Naive thymus-derived CD4-positive, alpha-beta T cell (primary cell): ENCODE data around the gene TOPBP1. TPM values are rescaled to one million over a fixed set of nuclear protein-coding genes. Genes with fewer than 3 reads are reported as not detected.
"Not testable (repeated sequence)": the region's sequence is repeated elsewhere in the genome, so short reads cannot be mapped to it uniquely, and the experiment has no call there.

Source experiments
- ATAC-seq: fragments of 150-1000 bp; cut with Tn5 transposase; 2 replicates; pipeline ENCODE4 v1.10.0; 2021; ENCODE audit warnings: mild to moderate bottlenecking, moderate library complexity
- CTCF ChIA-PET: fragments of 350-600 bp; sonication (Branson Sonifier 250); formaldehyde crosslinking; loops from one replicate; lab custom pipeline; 2021; ENCODE audit warnings: antibody characterized with exemption; lab: Charles Lee
- POLR2A ChIA-PET: fragments of 350-600 bp; sonication (Branson Sonifier 250); formaldehyde crosslinking; loops from one replicate; lab custom pipeline; 2021; ENCODE audit warnings: antibody characterized with exemption, inconsistent platforms; lab: Charles Lee
- DNase-seq, 9 donors: peaks; one replicate each; pipeline versions ENCODE4 v3.0.0 to v3.0.0-alpha.2; 2020 to 2022; ENCODE audit warnings: mixed read lengths in 1 of 9
- H3K27ac ChIP-seq: one replicate; pipeline ENCODE4 v1.7.0; 2013; ENCODE audit warnings: mild to moderate bottlenecking, low read depth, low read length, moderate library complexity
- H3K27me3 ChIP-seq, 2 donors: one replicate each; pipeline ENCODE4 v1.7.0; 2013; ENCODE audit warnings: low read length in 2 of 2, mild to moderate bottlenecking in 2 of 2, moderate library complexity in 2 of 2; ENCODE audit not compliant: control insufficient read depth in 2 of 2, insufficient read depth in 2 of 2
- H3K36me3 ChIP-seq, 3 experiments: 1 replicate in 2 of 3; 2 replicates in 1 of 3; pipeline ENCODE4 v1.7.0; 2013; ENCODE audit warnings: low read length in 3 of 3, mild to moderate bottlenecking in 3 of 3, moderate library complexity in 1 of 3; ENCODE audit not compliant: insufficient read depth in 3 of 3, control insufficient read depth in 2 of 3
- H3K4me1 ChIP-seq, 2 donors: one replicate each; pipeline ENCODE4 v1.7.0; 2013; ENCODE audit warnings: low read length in 2 of 2, mild to moderate bottlenecking in 2 of 2, moderate library complexity in 1 of 2; ENCODE audit not compliant: control insufficient read depth in 2 of 2, insufficient read depth in 2 of 2
- H3K4me3 ChIP-seq: 2 replicates; pipeline ENCODE4 v1.7.0; 2013; ENCODE audit warnings: mild to moderate bottlenecking, low read length
- H3K9me3 ChIP-seq, 3 experiments: 1 replicate in 2 of 3; 2 replicates in 1 of 3; pipeline ENCODE4 v1.7.0; 2013; ENCODE audit warnings: low read length in 3 of 3; ENCODE audit not compliant: control insufficient read depth in 2 of 3
- H3K27ac Mint-ChIP-seq, 9 donors: one replicate each; pipeline ENCODE4 v1.8.0; 2020 to 2022; ENCODE audit warnings: mixed read lengths in 9 of 9, mild to moderate bottlenecking in 8 of 9, moderate library complexity in 5 of 9, inconsistent platforms in 2 of 9
- H3K27me3 Mint-ChIP-seq, 5 donors: one replicate each; pipeline ENCODE4 v1.8.0; 2021 to 2022; ENCODE audit warnings: mixed read lengths in 5 of 5, mild to moderate bottlenecking in 1 of 5
- H3K36me3 Mint-ChIP-seq, 5 donors: one replicate each; pipeline ENCODE4 v1.8.0; 2020 to 2022; ENCODE audit warnings: mixed read lengths in 5 of 5, mild to moderate bottlenecking in 3 of 5, inconsistent platforms in 1 of 5
- H3K4me1 Mint-ChIP-seq, 7 donors: one replicate each; pipeline ENCODE4 v1.8.0; 2020 to 2022; ENCODE audit warnings: mixed read lengths in 7 of 7, mild to moderate bottlenecking in 3 of 7, inconsistent platforms in 1 of 7
- H3K4me3 Mint-ChIP-seq, 10 donors: one replicate each; pipeline ENCODE4 v1.8.0; 2020 to 2022; ENCODE audit warnings: mild to moderate bottlenecking in 10 of 10, mixed read lengths in 10 of 10, moderate library complexity in 6 of 10, inconsistent platforms in 2 of 10
- H3K9me3 Mint-ChIP-seq, 11 donors: one replicate each; pipeline ENCODE4 v1.8.0; 2020 to 2022; ENCODE audit warnings: mixed read lengths in 11 of 11, mild to moderate bottlenecking in 4 of 11, inconsistent platforms in 1 of 11, moderate library complexity in 1 of 11
- intact Hi-C, 2 donors: fragments of 100-400 bp; cut with micrococcal nuclease; formaldehyde crosslinking; loops; one replicate each; pipeline ENCODE4 v1.15.1; 2023
- polyA plus RNA-seq, 2 donors: library from polyadenylated mRNA; unstranded; fragments of 300-500 nt; fragmentation: Illumina TruSeq; gene quantifications; one replicate each; pipeline ENCODE4 v1.2.3, GENCODE V29; 2021
- total RNA-seq, 6 experiments: library from RNA in 5 of 6; stranded (reverse) in 5 of 6; gene quantifications; 1 replicate in 5 of 6; 2 replicates in 1 of 6; pipeline ENCODE4 v1.2.3 and lab custom pipeline; 2021 to 2026

Gene TOPBP1
- total and polyA plus RNA-seq, 7 experiments from 2014 or later = 5.2 to 73.8 (median 28.7) TPM

- Mint-ChIP-seq H3K9me3 (peaks cover 0 to 6% (median 0%) of the 10 kb centered on the region in 11 donors), H3K27ac (no peak overlapping the region), H3K27me3 (no peaks in the 10 kb centered on the region), H3K36me3 (no peaks in the 10 kb centered on the region), H3K4me1 (no peaks in the 10 kb centered on the region), H3K4me3 (no peak overlapping the region)
- H3K27ac ChIP-seq = no peak overlapping the region
- intact Hi-C loops = no loop called here
- no peak for ATAC-seq
- H3K4me3 ChIP-seq = no peak overlapping the region
- CTCF ChIA-PET = no interaction called here
- POLR2A ChIA-PET = no interaction called here
- H3K4me1 ChIP-seq = no peaks in the 10 kb centered on the region
- no peaks in the 10 kb centered on the region for H3K36me3 ChIP-seq
- H3K27me3 ChIP-seq = no peaks in the 10 kb centered on the region
- no peak for DNase-seq
- no peaks in the 10 kb centered on the region for H3K9me3 ChIP-seq
These were observed 32.1 kb upstream of the TOPBP1 start for GRCh38 chr3:133693821-133694220.

GRCh38 chr3:133692759-133693158 lies 31.0 kb upstream of the TOPBP1 start:
- no peak for DNase-seq
- intact Hi-C loops = no loop called here
- ChIA-PET POLR2A (no interaction called here), CTCF (no interaction called here)
- Histone ChIP-seq H3K36me3 (no peaks in the 10 kb centered on the region), H3K27me3 (no peaks in the 10 kb centered on the region), H3K4me3 (no peak overlapping the region), H3K27ac (no peak overlapping the region), H3K9me3 (no peaks in the 10 kb centered on the region), H3K4me1 (no peaks in the 10 kb centered on the region)
- no peaks in the 10 kb centered on the region for H3K4me1 Mint-ChIP-seq
- H3K36me3 Mint-ChIP-seq = no peaks in the 10 kb centered on the region
- no peak for ATAC-seq
- H3K27ac Mint-ChIP-seq = no peak overlapping the region
- peaks cover 0 to 5% (median 0%) of the 10 kb centered on the region in 5 donors for H3K27me3 Mint-ChIP-seq
- H3K9me3 Mint-ChIP-seq = peaks cover 0 to under 1% (median 0%) of the 10 kb centered on the region in 11 donors
- H3K4me3 Mint-ChIP-seq = no peak overlapping the region

GRCh38 chr3:133691273-133692107 lies 29.7 kb upstream of the TOPBP1 start:
- Mint-ChIP-seq H3K36me3 (no peaks in the 10 kb centered on the region), H3K27me3 (peaks cover 0 to 6% (median 0%) of the 10 kb centered on the region in 5 donors), H3K27ac (no peak overlapping the region), H3K4me1 (no peaks in the 10 kb centered on the region), H3K4me3 (no peak overlapping the region), H3K9me3 (peaks cover 0 to 4% (median 0%) of the 10 kb centered on the region in 11 donors)
- POLR2A ChIA-PET = no interaction called here
- H3K27ac ChIP-seq = no peak overlapping the region
- H3K4me1 ChIP-seq = no peaks in the 10 kb centered on the region
- H3K4me3 ChIP-seq = no peak overlapping the region
- DNase-seq = no peak
- no peak for ATAC-seq
- intact Hi-C loops = no loop called here
- CTCF ChIA-PET = no interaction called here
- H3K9me3 ChIP-seq = no peaks in the 10 kb centered on the region
- H3K27me3 ChIP-seq = no peaks in the 10 kb centered on the region
- no peaks in the 10 kb centered on the region for H3K36me3 ChIP-seq

- H3K9me3 ChIP-seq, H3K36me3 ChIP-seq, H3K4me3 ChIP-seq, H3K4me3 Mint-ChIP-seq, DNase-seq, ATAC-seq, H3K27me3 ChIP-seq, CTCF ChIA-PET, H3K27ac ChIP-seq, H3K27ac Mint-ChIP-seq, POLR2A ChIA-PET, H3K4me1 ChIP-seq, intact Hi-C loops, H3K4me1 Mint-ChIP-seq, H3K36me3 Mint-ChIP-seq: not testable (repeated sequence)
- peaks cover 0 to 13% (median 9%) of the 10 kb centered on the region in 11 donors for H3K9me3 Mint-ChIP-seq
- peaks cover 59 to 82% (median 72%) of the 10 kb centered on the region in 5 donors for H3K27me3 Mint-ChIP-seq
These were observed 16.3 kb upstream of the TOPBP1 start for GRCh38 chr3:133677993-133678392.

GRCh38 chr3:133676336-133677118 lies 14.8 kb upstream of the TOPBP1 start:
- H3K9me3 Mint-ChIP-seq = peaks cover 0 to 8% (median 4%) of the 10 kb centered on the region in 11 donors
- Histone ChIP-seq H3K4me3 (no peak overlapping the region), H3K9me3 (no peaks in the 10 kb centered on the region), H3K4me1 (no peaks in the 10 kb centered on the region), H3K27ac (no peak overlapping the region), H3K36me3 (no peaks in the 10 kb centered on the region), H3K27me3 (peaks cover 0 to 3% of the 10 kb centered on the region in 2 donors)
- H3K36me3 Mint-ChIP-seq = peaks cover 0 to 5% (median 4%) of the 10 kb centered on the region in 5 donors
- no peak overlapping the region for H3K4me3 Mint-ChIP-seq
- H3K27ac Mint-ChIP-seq = no peak overlapping the region
- peaks cover 0 to 7% (median 0%) of the 10 kb centered on the region in 7 donors for H3K4me1 Mint-ChIP-seq
- no peak for DNase-seq
- peaks cover 57 to 89% (median 72%) of the 10 kb centered on the region in 5 donors for H3K27me3 Mint-ChIP-seq
- CTCF ChIA-PET = no interaction called here
- intact Hi-C loops = no loop called here
- POLR2A ChIA-PET = no interaction called here
- ATAC-seq = no peak

GRCh38 chr3:133675631-133676335 lies 14.0 kb upstream of the TOPBP1 start:
- DNase-seq = no peak
- Mint-ChIP-seq H3K4me3 (no peak overlapping the region), H3K36me3 (peaks cover 0 to 5% (median 4%) of the 10 kb centered on the region in 5 donors), H3K27me3 (peaks cover 55 to 86% (median 71%) of the 10 kb centered on the region in 5 donors), H3K27ac (no peak overlapping the region), H3K4me1 (peaks cover 0 to 7% (median 0%) of the 10 kb centered on the region in 7 donors), H3K9me3 (peaks cover 0 to 8% (median 4%) of the 10 kb centered on the region in 11 donors)
- intact Hi-C loops = no loop called here
- H3K27me3 ChIP-seq = peaks cover 0 to 3% of the 10 kb centered on the region in 2 donors
- no peak for ATAC-seq
- no peak overlapping the region for H3K27ac ChIP-seq
- H3K4me1 ChIP-seq = no peaks in the 10 kb centered on the region
- H3K36me3 ChIP-seq = no peaks in the 10 kb centered on the region
- ChIA-PET POLR2A (interaction anchor here (0.7 kb wide), 1 partner anchor 209 kb away, joined by 3 read pairs; no protein-coding TSS in a partner anchor), CTCF (no interaction called here)
- H3K9me3 ChIP-seq = no peaks in the 10 kb centered on the region
- H3K4me3 ChIP-seq = no peak overlapping the region
